Measurements from ENCODE around the gene TMOD1. TPM values are rescaled to one million over a fixed set of nuclear protein-coding genes. Genes with fewer than 3 reads are reported as not detected.

Gene TMOD1
- total and polyA plus RNA-seq, 2 of the 8 experiments (the other 6 are each of a cell fraction or from before 2014, with no cell fraction given): 0.17 to 0.88 TPM

- H3K79me1 ChIP-seq (ENCODE audit: low read depth, low read length): no peaks in the 10 kb centered on the region
- no peak overlapping the region for H3K4ac ChIP-seq (replicated peaks; ENCODE audit: insufficient read length, low read depth, low read length)
- DNase-seq (ENCODE audit: low read depth in 1 of 2, low spot score in 2 of 2) (no peak), FAIRE-seq (no peak)
- H3K14ac ChIP-seq (ENCODE audit: insufficient read length): no peak overlapping the region
- no peak overlapping the region for H2BK15ac ChIP-seq (ENCODE audit: low read length)
- H4K8ac ChIP-seq (ENCODE audit: extremely low read depth, insufficient read depth, low read length): no peak overlapping the region
- 92% methylated on average over 9 of the region's 9 CpGs; no CpG with 5 or more reads in 1 of the 2 experiments for WGBS, 2 experiments (ENCODE audit: extremely low coverage in 1 of 2, insufficient coverage in 1 of 2, insufficient read length in 1 of 2, insufficient replicate concordance in 2 of 2, low coverage in 1 of 2, low lambda C conversion rate in 2 of 2, missing lambda C conversion rate in 1 of 2)
- no peak overlapping the region for H3K27ac ChIP-seq (ENCODE audit: low read depth, low read length)
- H3K27me3 ChIP-seq (replicated peaks in 1 of 4; ENCODE audit: control insufficient read depth in 3 of 4, extremely low read depth in 1 of 4, insufficient read depth in 3 of 4, low read length in 3 of 4): no peaks in the 10 kb centered on the region; a peak in 1 of 7 replicates
- no peak overlapping the region for H3K56ac ChIP-seq (replicated peaks; ENCODE audit: insufficient read length, low read depth, low read length)
- H3K18ac ChIP-seq (ENCODE audit: extremely low read depth, low read length): no peak overlapping the region
- H4K5ac ChIP-seq (ENCODE audit: insufficient read length, low read depth, low read length): no peak overlapping the region
- H4K91ac ChIP-seq (replicated peaks; ENCODE audit: insufficient read length, low read length): no peak overlapping the region
- no peaks in the 10 kb centered on the region for H3K23me2 ChIP-seq (ENCODE audit: low read depth, low read length)
- no peak overlapping the region for H2BK20ac ChIP-seq (ENCODE audit: low read length)
- ChIA-PET POLR2A (ENCODE audit: partially characterized antibody) (interaction anchor here (1.2 kb wide), 1 partner anchor 115 kb away, joined by 3 read pairs; the partner anchor contains the start of genes NCBP1 and TSTD2), CTCF (ENCODE audit: partially characterized antibody) (interaction anchor here (1.2 to 2.8 kb wide), 6 partner anchors 16 to 106 kb away, joined by 3 to 15 read pairs (median 8); partner anchors contain the start of genes TDRD7 and TMOD1)
- H2AK5ac ChIP-seq (ENCODE audit: low read depth, low read length): no peak overlapping the region
- no peaks in the 10 kb centered on the region for H4K20me1 ChIP-seq (replicated peaks in 1 of 2; ENCODE audit: control insufficient read depth in 1 of 2, insufficient read depth in 2 of 2, low read length in 2 of 2)
- no peaks in the 10 kb centered on the region for H3K9me3 ChIP-seq (ENCODE audit: insufficient read depth in 2 of 2, low read depth in 1 of 2, low read length in 1 of 2)
- H2BK12ac ChIP-seq (ENCODE audit: low read depth, low read length): no peak overlapping the region
- H3K79me2 ChIP-seq (ENCODE audit: control insufficient read depth in 1 of 2, insufficient read depth in 2 of 2, low read length in 2 of 2): no peaks in the 10 kb centered on the region
- H2BK120ac ChIP-seq (replicated peaks; ENCODE audit: low read depth, low read length): no peak overlapping the region
- no peak overlapping the region for H2AFZ ChIP-seq (ENCODE audit: low read length)
- peaks cover 0 to 2% (median 0%) of the 10 kb centered on the region in 4 experiments; a peak in 1 of 7 replicates for H3K4me1 ChIP-seq (replicated peaks in 1 of 4; ENCODE audit: control insufficient read depth in 3 of 4, insufficient read depth in 4 of 4, low read length in 3 of 4)
- no peaks in the 10 kb centered on the region for H3K36me3 ChIP-seq (ENCODE audit: control insufficient read depth in 2 of 4, insufficient read depth in 4 of 4, low read length in 3 of 4)
- H3K4me3 ChIP-seq (ENCODE audit: extremely low read depth in 1 of 4, insufficient read depth in 2 of 4, low read depth in 3 of 4, low read length in 4 of 4): no peak overlapping the region
- H3K23ac ChIP-seq (ENCODE audit: insufficient read length): no peak overlapping the region
- no peak overlapping the region for H3K4me2 ChIP-seq (ENCODE audit: insufficient read depth in 1 of 2, low read depth in 2 of 2, low read length in 2 of 2)
- H2BK5ac ChIP-seq (ENCODE audit: low read depth, low read length): no peak overlapping the region
- no peak overlapping the region for H3K9ac ChIP-seq (replicated peaks in 1 of 4; ENCODE audit: extremely low read depth in 1 of 4, low read depth in 3 of 4, low read length in 3 of 4)
- TF ChIP-seq RAD21 (IDR thresholded peaks at IDR 0.05 in 1 of 2, conservative IDR thresholded peaks at IDR 0.05 in 1 of 2; ENCODE audit: low read depth in 2 of 2, low read length in 2 of 2) (no peak), SIN3A (conservative IDR thresholded peaks at IDR 0.05 in 1 of 2, IDR thresholded peaks at IDR 0.05 in 1 of 2; ENCODE audit: low read depth in 1 of 2, low read length in 2 of 2) (no peak), YY1 (IDR thresholded peaks at IDR 0.05; ENCODE audit: low read depth, low read length) (no peak), TAF1 (IDR thresholded peaks at IDR 0.05; ENCODE audit: low read depth, low read length) (no peak), POU5F1 (IDR thresholded peaks at IDR 0.05; ENCODE audit: low read depth, low read length) (no peak), CBX8 (IDR thresholded peaks at IDR 0.05; ENCODE audit: borderline replicate concordance, low read depth, low read length) (no peak), TBP (IDR thresholded peaks at IDR 0.05; ENCODE audit: low read depth, low read length) (no peak), BACH1 (IDR thresholded peaks at IDR 0.05; ENCODE audit: low read length) (no peak), POLR2AphosphoS5 (IDR thresholded peaks at IDR 0.05; ENCODE audit: low read depth, low read length) (no peak), TEAD4 (IDR thresholded peaks at IDR 0.05; ENCODE audit: low read depth, low read length) (no peak), BRCA1 (IDR thresholded peaks at IDR 0.05; ENCODE audit: low read depth, low read length) (no peak)
These were observed 16.9 kb downstream of the TMOD1 start for GRCh38 chr9:97518166-97518908.

Measured in H1 (cell line).